GM19395 (cell line): ENCODE results near the gene MYADML2.
"Not testable (repeated sequence)": the region's sequence is repeated elsewhere in the genome, so short reads cannot be mapped to it uniquely, and the experiment has no call there.

Experiments
- ATAC-seq: cut with Tn5 transposase; IDR thresholded peaks from one replicate; pipeline ENCODE4 v1.9.1; 2021; ENCODE audit warnings: mild to moderate bottlenecking, moderate library complexity; ENCODE audit not compliant: unreplicated experiment

MYADML2 gene

GRCh38 chr17:81959362-81960129 lies 12.5 kb upstream of the MYADML2 start:
- ATAC-seq = no peak

- no peak for ATAC-seq
Observed at GRCh38 chr17:81958633-81959342, 11.8 kb upstream of the MYADML2 start.

DNA sequence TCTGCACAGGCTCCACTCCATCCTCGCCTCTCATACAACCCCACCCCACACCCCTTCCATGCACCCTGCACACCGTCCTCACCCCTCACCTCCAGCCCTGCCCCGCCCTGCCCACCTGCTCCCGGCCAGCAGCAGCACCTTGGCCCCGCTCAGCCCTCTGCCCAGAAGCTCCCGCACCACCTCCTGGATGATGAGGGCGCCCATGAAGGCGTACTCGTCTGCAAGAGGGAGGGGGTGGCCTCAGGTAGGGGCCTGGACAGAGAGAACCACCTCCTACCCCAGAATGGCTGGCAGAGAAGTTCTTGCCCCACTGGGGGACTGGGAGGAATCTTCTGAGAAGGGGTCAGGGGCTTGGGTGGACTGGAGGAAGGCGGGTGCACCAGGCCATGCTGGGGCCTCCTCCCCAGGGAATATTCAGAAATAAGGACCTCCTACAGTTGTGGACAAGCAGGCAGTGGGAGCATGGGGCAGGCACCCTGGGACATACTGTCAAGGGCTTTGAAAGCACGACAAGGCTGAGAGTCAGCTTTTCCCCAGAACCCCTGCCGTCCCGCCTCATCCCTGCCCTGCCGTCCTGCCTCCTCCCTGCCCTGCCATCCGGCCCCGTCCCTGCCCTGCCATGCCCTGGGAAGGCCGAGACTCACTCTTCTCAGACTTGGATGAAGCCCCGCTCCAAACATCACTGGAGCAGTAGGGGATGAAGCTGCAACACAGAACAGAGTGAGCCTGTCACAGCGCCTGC lies 10.8 kb upstream of the MYADML2 start:
- no peak for ATAC-seq

DNA sequence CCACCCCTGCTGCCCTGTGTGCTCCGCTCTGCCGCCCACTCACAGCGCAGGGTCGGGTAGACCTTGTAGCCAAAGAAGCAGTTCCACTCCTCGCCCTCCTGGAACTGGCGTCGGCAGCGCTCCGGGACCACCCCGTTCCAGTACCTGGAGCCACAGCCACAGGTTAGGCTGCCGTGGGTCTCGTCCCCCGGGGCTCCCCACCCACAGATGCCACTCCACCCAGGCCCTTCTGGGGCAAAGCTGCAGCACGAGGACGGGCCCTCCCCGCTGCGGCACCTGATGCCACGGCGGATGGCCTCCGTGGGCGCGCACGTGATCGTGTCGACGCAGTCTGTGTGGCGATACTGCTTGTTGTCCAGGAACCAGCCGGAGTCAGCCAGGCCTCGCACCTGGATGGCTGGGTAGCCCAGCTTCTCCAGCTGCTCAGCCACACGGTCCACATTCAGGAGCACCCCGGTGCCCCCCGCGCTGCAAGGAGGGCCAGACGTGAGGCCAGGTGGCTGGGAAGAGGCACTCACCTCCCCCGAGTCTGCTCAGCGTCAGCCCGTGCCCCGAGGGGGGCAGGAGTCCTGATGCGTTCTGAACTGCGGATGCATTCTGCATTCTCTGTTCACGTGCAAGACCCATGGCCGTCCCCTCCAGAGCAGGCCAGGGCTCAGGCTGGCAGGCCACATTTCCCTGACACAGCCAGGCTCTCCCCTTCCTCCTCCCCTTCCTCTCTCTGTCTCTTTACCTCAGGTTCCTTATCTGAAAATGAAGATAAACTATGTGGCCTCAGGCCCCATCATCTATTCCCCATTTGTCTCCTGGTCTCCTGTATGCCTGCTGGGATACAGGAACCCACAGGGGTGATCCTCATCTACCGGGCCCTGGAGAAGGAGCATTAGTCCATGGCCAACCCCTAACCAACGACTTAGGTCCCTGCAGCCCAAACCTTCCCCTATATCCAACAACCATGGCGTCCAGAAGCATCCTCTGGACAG lies 9.9 kb upstream of the MYADML2 start:
- no peak for ATAC-seq

DNA sequence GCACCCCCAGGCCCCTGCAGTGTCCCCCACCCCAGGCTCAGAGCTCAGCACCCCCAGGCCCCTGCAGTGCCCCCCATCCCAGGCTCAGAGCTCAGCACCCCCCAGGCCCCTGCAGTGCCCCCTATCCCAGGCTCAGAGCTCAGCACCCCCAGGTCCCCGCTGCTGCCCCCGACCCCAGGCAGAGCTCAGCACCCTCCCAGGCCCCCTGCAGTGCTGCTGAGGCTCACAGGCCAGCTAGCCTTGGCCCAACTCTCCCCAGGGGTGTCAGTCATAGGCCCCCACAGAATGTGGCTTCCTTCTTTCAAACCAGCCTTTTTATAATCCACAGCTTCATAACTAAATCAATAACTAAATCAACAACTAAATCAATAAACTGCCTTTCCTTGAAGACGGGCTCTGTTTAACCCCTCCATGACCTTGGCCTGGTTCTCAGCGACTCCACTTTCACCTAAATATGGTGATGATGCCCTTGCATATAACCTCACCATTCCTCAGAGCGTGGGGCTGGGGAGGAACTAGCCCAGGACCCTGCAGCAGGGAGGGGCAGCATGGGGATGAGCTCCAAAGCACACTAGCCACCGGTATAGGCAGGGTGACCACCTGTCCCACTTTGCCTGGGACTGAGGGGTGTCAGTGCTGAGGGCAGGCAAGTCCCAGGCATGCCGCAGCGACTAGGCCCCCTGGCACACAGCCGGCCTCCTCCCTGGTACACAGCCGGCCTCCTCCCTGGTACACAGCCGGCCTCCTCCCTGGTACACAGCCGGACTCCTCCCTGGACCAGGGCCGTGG lies 8.9 kb upstream of the MYADML2 start:
- ATAC-seq = no peak

DNA sequence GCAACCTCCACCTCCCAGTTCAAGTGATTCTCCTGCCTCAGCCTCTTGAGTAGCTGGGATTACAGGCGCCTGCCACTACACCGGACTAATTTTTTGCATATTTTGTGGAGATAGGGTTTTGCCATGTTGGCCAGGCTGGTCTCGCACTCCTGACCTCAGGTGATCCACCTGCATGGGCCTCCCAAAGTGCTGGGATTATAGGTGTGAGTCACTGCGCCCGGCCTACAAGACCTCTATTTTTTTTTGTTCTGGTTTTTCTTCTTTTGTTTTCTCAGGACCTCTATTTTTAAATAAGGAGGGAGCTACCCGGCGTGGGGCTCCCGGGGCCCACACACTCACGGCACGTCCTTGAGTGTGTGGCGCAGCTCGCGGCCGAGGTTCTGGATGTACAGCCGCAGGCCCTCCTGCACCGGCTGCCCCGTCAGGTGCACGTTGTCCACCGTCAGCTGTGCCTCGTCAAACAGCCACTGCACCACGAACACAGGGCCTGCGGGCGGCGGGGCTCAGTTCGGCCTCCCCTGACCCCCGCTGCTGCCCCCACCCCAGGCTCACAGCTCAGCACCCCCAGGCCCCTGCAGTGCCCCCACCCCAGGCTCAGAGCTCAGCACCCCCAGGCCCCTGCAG lies 8.1 kb upstream of the MYADML2 start:
- no peak for ATAC-seq

DNA sequence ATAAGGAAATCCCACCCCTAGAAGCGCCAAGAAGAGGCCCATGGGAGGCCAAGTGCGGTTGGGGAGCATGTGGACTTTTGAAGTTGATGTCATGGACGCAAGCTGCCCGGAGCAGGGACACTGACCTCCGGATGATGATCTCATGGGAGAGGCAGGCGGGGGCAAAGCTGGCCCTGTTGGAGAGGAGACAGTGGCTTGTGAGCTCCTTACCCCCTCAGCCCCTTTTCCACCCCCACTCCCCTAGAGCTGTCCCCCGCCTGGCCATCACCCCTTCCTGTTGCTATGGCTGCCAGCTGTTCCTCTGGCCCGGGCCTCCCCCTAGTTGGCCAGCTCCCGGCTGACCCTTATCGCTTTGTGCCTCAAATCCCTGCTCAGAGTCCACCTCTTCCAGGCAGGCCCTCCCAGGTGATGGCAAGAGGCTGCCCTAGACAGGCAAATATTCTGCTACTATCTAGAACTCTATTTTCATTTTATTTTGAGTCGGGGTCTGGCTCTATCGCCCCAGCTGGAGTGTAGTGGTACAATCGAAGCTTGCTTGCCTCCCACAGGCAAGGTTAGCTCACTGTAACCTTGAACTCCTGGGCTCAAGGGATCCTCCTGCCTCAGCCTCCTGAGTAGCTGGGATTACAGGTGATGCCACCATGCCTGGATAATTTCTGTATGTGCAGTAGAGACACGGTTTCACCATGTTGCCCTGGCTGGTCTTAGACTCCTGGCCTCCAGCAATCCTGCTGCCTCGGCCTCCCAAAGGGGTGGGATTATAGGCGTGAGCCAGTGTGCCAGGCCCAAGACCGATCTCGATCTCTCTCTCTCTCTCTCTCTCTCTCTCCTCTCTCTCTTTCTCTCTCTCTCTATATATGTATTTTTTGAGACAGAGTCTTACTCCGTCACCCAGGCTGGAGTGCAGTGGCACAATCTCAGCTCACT lies 7.4 kb upstream of the MYADML2 start:
- no peak for ATAC-seq

DNA sequence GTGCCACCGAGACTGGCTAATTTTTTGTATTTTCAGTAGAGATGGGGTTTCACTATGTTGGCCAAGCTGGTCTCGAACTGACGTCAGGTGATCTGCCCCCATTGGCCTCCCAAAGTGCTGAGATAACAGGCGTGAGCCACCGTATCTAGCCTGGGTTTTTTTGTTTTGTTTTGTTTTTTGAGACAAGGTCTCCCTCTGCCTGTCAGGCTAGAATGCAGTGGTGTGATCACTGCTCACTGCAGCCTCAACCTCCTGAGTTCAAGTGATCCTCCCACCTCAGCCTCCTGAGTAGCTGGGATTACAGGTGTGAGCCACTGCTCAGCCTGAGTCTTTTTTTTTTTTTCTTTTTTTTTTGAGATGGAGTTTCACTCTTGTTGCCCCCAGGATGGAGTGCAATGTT lies 6.4 kb upstream of the MYADML2 start:
- not testable (repeated sequence) for ATAC-seq

DNA sequence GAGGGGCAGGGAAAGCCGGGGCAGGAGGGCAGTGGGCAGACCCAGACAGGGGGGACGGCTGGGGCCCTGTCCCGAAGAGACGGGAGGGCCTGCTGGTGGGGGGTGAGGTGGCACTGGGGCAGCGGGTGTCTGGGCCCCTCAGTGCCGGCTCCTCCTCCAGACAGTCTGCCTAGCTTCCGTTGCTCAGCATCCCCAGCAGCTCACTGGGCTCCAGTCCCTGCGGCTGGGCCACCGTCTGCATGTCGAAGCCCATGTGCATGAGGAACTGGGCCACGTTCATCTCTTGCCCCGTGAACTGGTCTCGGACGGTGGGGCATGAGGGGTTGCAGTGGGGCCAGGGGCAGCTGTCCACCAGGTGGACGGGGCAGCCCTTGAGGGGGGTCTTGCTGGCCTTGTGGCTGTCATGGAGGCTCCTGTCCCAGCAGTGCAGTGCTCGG lies 5.8 kb upstream of the MYADML2 start:
- ATAC-seq = no peak

GRCh38 chr17:81951785-81952684 lies 5.0 kb upstream of the MYADML2 start:
- ATAC-seq = no peak

GRCh38 chr17:81950501-81950900 lies 3.5 kb upstream of the MYADML2 start:
- ATAC-seq = no peak

DNA sequence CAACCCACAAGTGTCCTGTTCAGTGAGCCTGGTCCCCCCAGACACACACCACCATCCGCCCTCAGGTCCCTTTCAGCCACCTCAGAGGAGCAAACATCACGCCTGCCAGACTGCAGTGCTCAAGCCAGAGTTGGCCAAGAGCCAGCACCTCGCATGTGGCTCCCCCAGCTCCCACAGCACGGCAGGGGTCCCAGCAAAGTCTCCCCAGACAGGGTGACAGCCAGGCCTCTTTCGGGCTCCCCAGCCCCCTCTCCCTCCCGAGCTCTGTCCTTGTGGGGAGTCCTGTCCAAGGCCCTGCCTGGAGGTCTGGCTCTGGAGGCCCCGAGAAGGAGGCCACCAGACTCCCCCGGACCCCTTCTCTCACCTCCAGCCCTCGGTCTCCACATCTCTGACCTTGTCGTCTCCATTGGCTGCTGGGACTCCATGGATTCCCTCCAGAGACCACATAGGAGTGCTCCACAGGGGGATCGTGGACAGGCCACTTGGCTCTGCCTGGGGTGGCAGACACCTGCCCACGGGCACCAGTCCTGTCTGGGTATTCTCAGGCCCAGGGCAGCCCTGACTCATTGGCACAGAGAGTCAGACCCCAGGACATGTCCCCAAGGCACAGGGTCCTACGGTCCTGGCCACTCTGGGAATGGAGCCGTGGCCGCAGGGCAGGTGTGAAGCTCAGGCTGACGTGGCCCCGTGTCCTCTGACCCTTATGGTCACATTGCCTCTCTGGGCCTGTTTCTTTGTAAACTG lies 1.8 kb upstream of the MYADML2 start:
- no peak for ATAC-seq

DNA sequence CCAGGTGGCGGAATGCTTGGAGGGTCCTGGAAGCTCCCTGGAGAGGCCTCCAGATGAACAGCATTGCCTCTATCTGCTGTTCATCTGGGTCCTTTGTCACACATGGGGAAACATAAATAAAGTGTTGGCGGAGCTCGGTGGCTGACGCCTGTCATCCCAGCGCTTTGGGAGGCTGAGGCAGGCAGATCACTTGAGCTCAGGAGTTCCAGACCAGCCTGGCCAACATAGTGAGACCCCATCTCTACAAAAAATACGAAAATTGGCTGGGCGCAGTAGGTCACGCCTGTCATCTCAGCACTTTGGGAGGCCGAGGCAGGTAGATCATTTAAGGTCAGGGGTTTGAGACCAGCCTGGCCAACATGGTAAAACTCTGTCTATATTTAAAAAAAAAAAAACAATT lies 2.2 kb downstream of the MYADML2 start:
- ATAC-seq = no peak

DNA sequence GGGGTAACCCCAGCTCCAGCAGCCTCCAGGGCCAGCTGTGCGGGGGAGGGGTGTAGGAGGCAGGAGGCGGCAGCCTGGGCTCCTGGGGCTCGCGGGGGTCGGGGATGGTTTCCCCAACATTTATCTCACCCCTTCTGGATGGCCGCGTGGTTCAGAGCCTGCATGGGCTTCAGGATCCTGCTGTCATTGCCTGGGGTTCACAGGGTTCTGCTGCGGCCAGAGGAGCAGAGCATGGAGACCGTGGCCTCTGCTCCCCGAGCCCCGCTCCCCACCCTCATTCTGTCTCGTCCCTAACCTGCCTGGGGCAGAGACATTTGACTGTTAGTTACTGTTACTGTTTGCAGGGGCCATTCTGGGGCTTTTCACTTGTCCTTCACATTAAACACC lies 4.9 kb downstream of the MYADML2 start:
- no peak for ATAC-seq

DNA sequence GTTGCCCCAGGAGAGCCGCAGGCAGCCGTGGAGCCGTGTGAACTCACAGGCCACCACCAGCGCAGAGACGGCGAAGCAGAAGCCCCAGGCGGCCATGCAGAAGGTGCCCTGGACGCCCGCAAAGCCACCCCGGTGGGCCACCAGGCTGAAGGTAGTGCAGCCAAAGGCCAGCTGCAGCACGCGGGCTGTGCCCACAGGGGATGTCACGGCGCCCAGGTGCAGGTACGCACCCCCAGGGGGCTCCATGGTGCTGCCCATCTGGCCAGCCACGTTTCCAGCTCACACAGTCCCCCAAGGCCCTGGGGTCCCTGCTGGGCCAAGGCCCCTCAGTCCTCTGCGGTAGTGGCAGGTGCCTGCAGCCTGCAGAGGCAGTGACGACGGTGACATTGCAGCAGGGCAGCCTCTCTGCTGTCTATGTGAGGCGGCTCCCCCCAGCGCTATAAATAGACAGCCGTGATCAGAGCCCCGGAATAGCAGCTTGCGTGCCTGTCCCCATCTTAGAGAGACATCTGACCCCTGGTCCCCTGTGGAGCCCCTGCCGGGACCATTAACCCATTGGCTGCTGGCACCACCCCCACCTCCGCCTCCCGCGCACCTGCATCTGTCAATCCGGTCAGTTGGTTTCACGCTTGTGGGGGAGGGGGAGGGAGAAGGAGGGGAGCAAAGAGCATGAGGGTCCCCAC lies 5.4 kb downstream of the MYADML2 start:
- ATAC-seq = no peak
